ENCODE results near the gene GINS3. TPM values are rescaled to one million over a fixed set of nuclear protein-coding genes. Genes with fewer than 3 reads are reported as not detected.
"Not testable (repeated sequence)": the region's sequence is repeated elsewhere in the genome, so short reads cannot be mapped to it uniquely, and the experiment has no call there.

GINS3 gene
- total RNA-seq, 1 donor from 2014 or later = 22.2 TPM

GRCh38 chr16:58401305-58401704 is 9.0 kb downstream of the GINS3 start:
- H3K9me3 Mint-ChIP-seq; H3K4me3 Mint-ChIP-seq (ENCODE audit: low read depth); H3K27me3 Mint-ChIP-seq (ENCODE audit: low read depth); H3K4me1 Mint-ChIP-seq (ENCODE audit: low read depth); DNase-seq (ENCODE audit: low spot score); H3K27ac Mint-ChIP-seq; intact Hi-C loops (cut with micrococcal nuclease): not testable (repeated sequence)
- H3K36me3 Mint-ChIP-seq (ENCODE audit: low read depth) = peaks cover 33% of the 10 kb centered on the region

GRCh38 chr16:58402796-58403195 is 10.5 kb downstream of the GINS3 start:
- Mint-ChIP-seq H3K27me3 (ENCODE audit: low read depth) (no peaks in the 10 kb centered on the region), H3K9me3 (no peaks in the 10 kb centered on the region), H3K4me1 (ENCODE audit: low read depth) (peaks cover 2% of the 10 kb centered on the region), H3K4me3 (ENCODE audit: low read depth) (no peak overlapping the region), H3K27ac (no peak overlapping the region), H3K36me3 (ENCODE audit: low read depth) (peaks cover 33% of the 10 kb centered on the region)
- intact Hi-C loops (cut with micrococcal nuclease) = no loop called here
- no peak for DNase-seq (ENCODE audit: low spot score)

- peaks cover 2% of the 10 kb centered on the region for H3K27me3 Mint-ChIP-seq (ENCODE audit: low read depth)
- H3K36me3 Mint-ChIP-seq (ENCODE audit: low read depth) = no peaks in the 10 kb centered on the region
- no peaks in the 10 kb centered on the region for H3K9me3 Mint-ChIP-seq
- DNase-seq (ENCODE audit: low spot score) = no peak
- H3K4me1 Mint-ChIP-seq (ENCODE audit: low read depth) = no peaks in the 10 kb centered on the region
- H3K4me3 Mint-ChIP-seq (ENCODE audit: low read depth) = no peak overlapping the region
- intact Hi-C loops (cut with micrococcal nuclease) = no loop called here
- no peak overlapping the region for H3K27ac Mint-ChIP-seq
Measured at GRCh38 chr16:58409316-58409973, 17.2 kb downstream of the GINS3 start.

GRCh38 chr16:58411336-58411735 is 19.1 kb downstream of the GINS3 start:
- no peaks in the 10 kb centered on the region for H3K36me3 Mint-ChIP-seq (ENCODE audit: low read depth)
- H3K27ac Mint-ChIP-seq = no peak overlapping the region
- peaks cover 2% of the 10 kb centered on the region for H3K27me3 Mint-ChIP-seq (ENCODE audit: low read depth)
- H3K9me3 Mint-ChIP-seq = no peaks in the 10 kb centered on the region
- H3K4me1 Mint-ChIP-seq (ENCODE audit: low read depth) = no peaks in the 10 kb centered on the region
- intact Hi-C loops (cut with micrococcal nuclease) = no loop called here
- no peak overlapping the region for H3K4me3 Mint-ChIP-seq (ENCODE audit: low read depth)
- DNase-seq (ENCODE audit: low spot score) = no peak

DNA sequence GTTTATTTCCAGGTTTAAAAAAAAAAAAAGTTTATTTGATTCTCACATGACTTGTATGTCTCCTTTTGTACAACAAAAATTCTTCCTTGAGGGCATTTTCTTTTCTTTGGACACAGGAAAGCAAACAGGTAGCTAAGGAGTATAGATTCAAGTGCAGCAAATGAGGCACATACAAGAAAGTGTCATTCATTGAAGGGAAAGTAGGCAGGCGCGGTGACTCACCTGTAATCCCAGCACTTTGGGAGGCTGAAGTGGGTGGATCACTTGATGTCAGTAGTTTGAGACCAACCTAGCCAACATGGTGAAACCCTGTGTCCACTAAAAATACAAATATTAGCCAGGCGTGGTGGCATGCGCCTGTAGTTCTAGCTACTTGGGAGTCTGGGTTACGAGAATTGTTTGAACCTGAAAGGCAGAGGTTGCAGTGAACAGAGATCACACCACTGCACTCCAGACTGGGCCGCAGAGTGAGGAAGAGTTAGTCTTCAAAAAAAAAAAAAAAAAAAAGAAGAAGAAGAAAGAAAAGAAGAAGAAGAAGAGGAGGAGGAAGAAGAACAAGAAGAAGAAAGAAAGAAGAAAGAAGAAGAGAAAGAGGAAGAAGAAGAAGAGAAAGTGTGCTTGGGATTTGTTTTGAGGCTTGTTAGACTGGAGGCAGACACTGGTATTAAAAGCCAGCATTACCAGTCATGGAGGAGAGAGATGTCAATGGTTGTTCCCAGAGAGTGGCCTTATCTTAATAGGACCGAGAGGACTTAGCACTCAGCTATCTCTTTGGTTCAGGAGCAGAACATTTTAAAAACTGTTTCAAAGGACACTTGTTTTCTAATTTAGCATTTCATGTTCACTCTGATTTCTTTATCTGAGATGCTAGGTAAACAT is 19.7 kb downstream of the GINS3 start:
- H3K27ac Mint-ChIP-seq = no peak overlapping the region
- H3K27me3 Mint-ChIP-seq (ENCODE audit: low read depth) = peaks cover 2% of the 10 kb centered on the region
- H3K9me3 Mint-ChIP-seq = no peaks in the 10 kb centered on the region
- intact Hi-C loops (cut with micrococcal nuclease) = no loop called here
- H3K4me1 Mint-ChIP-seq (ENCODE audit: low read depth) = no peaks in the 10 kb centered on the region
- H3K4me3 Mint-ChIP-seq (ENCODE audit: low read depth) = no peak overlapping the region
- H3K36me3 Mint-ChIP-seq (ENCODE audit: low read depth) = no peaks in the 10 kb centered on the region
- no peak for DNase-seq (ENCODE audit: low spot score)

DNA sequence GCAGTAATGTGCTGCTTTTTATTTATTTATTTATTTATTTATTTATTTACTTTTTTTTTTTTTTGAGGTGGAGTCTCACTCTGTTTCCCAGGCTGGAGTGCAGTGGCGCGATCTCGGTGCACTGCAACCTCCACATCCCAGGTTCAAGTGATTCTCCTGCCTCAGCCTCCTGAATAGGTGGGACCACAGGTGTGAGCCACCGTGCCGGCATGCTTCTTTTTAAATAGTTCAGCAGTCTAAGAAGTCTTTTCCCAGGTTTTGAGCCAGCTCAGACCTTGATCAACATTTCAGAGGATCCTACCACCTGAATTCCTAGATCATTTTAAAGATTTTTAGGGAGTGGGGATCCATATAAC is 20.3 kb downstream of the GINS3 start:
- H3K4me3 Mint-ChIP-seq (ENCODE audit: low read depth); intact Hi-C loops (cut with micrococcal nuclease); H3K4me1 Mint-ChIP-seq (ENCODE audit: low read depth); DNase-seq (ENCODE audit: low spot score); H3K9me3 Mint-ChIP-seq; H3K27me3 Mint-ChIP-seq (ENCODE audit: low read depth); H3K36me3 Mint-ChIP-seq (ENCODE audit: low read depth); H3K27ac Mint-ChIP-seq: not testable (repeated sequence)

DNA sequence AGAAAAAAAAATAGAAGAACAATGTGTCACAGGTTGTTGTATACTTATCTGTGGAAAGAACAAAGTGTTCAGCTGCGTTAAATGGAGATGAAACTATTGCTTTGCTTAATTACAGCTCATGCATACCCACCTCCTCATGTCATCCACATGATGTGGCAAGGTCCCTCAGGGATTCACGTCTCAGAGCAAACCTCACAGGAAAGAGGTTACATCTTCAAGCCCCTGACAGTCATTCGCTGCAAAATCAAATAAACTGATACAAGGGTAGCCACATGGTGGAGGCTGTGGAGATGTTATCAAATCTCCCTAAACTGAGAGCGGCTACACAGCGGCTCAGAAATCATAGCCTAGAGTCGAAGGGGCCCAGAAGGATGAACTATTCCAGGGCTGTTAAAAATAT is 21.1 kb downstream of the GINS3 start:
- H3K4me3 Mint-ChIP-seq (ENCODE audit: low read depth) = no peak overlapping the region
- no peak overlapping the region for H3K27ac Mint-ChIP-seq
- no peaks in the 10 kb centered on the region for H3K9me3 Mint-ChIP-seq
- H3K36me3 Mint-ChIP-seq (ENCODE audit: low read depth) = no peaks in the 10 kb centered on the region
- intact Hi-C loops (cut with micrococcal nuclease) = no loop called here
- H3K4me1 Mint-ChIP-seq (ENCODE audit: low read depth) = no peaks in the 10 kb centered on the region
- no peak for DNase-seq (ENCODE audit: low spot score)
- H3K27me3 Mint-ChIP-seq (ENCODE audit: low read depth) = peaks cover 2% of the 10 kb centered on the region

DNA sequence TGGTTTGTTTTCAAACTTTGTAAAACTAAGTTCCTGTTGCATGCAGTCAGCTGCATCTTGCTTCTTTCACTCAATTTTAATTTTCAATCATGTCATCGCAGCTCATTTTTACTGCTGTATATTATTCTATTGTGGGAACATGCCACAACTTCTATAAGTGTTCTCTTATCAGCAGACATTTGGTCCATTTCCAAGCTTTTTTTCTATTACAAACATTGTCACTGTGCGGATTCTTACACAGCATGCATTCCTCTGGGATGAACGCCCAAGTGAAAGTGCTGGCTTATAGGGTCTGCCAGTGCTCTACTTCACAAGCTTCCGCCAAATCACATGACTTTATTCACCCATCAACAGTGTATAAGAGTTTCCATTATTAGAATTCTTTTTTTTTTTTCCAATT is 22.7 kb downstream of the GINS3 start:
- intact Hi-C loops (cut with micrococcal nuclease) = no loop called here
- H3K4me1 Mint-ChIP-seq (ENCODE audit: low read depth) = no peaks in the 10 kb centered on the region
- H3K27me3 Mint-ChIP-seq (ENCODE audit: low read depth) = peaks cover 2% of the 10 kb centered on the region
- no peak for DNase-seq (ENCODE audit: low spot score)
- no peaks in the 10 kb centered on the region for H3K36me3 Mint-ChIP-seq (ENCODE audit: low read depth)
- no peak overlapping the region for H3K27ac Mint-ChIP-seq
- no peaks in the 10 kb centered on the region for H3K9me3 Mint-ChIP-seq
- H3K4me3 Mint-ChIP-seq (ENCODE audit: low read depth) = no peak overlapping the region

- intact Hi-C loops (cut with micrococcal nuclease); H3K27ac Mint-ChIP-seq; H3K36me3 Mint-ChIP-seq (ENCODE audit: low read depth); H3K9me3 Mint-ChIP-seq; H3K4me1 Mint-ChIP-seq (ENCODE audit: low read depth); H3K27me3 Mint-ChIP-seq (ENCODE audit: low read depth); H3K4me3 Mint-ChIP-seq (ENCODE audit: low read depth); DNase-seq (ENCODE audit: low spot score): not testable (repeated sequence)
Measured at GRCh38 chr16:58415961-58416360, 23.7 kb downstream of the GINS3 start.

GRCh38 chr16:58417035-58417434 is 24.8 kb downstream of the GINS3 start:
- Mint-ChIP-seq H3K27me3 (ENCODE audit: low read depth) (no peaks in the 10 kb centered on the region), H3K4me3 (ENCODE audit: low read depth) (no peak overlapping the region), H3K27ac (no peak overlapping the region), H3K36me3 (ENCODE audit: low read depth) (no peaks in the 10 kb centered on the region), H3K4me1 (ENCODE audit: low read depth) (no peaks in the 10 kb centered on the region), H3K9me3 (no peaks in the 10 kb centered on the region)
- intact Hi-C loops (cut with micrococcal nuclease) = no loop called here
- no peak for DNase-seq (ENCODE audit: low spot score)

GRCh38 chr16:58417600-58417999 is 25.3 kb downstream of the GINS3 start:
- H3K27me3 Mint-ChIP-seq (ENCODE audit: low read depth) = peaks cover 1% of the 10 kb centered on the region
- DNase-seq (ENCODE audit: low spot score) = no peak
- no peaks in the 10 kb centered on the region for H3K36me3 Mint-ChIP-seq (ENCODE audit: low read depth)
- intact Hi-C loops (cut with micrococcal nuclease) = no loop called here
- no peak overlapping the region for H3K4me3 Mint-ChIP-seq (ENCODE audit: low read depth)
- H3K9me3 Mint-ChIP-seq = no peaks in the 10 kb centered on the region
- H3K27ac Mint-ChIP-seq = no peak overlapping the region
- no peaks in the 10 kb centered on the region for H3K4me1 Mint-ChIP-seq (ENCODE audit: low read depth)

DNA sequence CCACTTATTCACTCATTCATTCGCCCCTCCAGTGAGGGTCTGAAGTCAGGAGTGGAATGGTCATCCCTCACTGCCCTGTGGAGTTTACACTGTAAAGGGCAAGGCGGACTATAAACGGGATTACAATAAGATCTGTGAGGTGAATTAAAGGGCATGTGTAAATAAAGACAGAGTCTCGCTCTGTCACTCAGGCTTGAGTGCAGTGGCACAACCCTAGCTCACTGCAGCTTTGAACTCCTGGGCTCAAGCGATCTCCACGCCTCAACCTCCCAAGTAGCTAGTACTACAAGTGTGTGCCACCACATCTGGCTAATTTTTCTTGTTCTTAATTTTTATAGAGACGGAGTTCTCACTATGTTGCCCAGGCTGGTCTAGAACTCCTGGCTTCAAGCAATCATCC is 25.8 kb downstream of the GINS3 start:
- Mint-ChIP-seq H3K4me3 (ENCODE audit: low read depth) (no peak overlapping the region), H3K36me3 (ENCODE audit: low read depth) (no peaks in the 10 kb centered on the region), H3K9me3 (no peaks in the 10 kb centered on the region), H3K4me1 (ENCODE audit: low read depth) (no peaks in the 10 kb centered on the region), H3K27ac (no peak overlapping the region), H3K27me3 (ENCODE audit: low read depth) (peaks cover 6% of the 10 kb centered on the region)
- no peak for DNase-seq (ENCODE audit: low spot score)
- intact Hi-C loops (cut with micrococcal nuclease) = no loop called here

DNA sequence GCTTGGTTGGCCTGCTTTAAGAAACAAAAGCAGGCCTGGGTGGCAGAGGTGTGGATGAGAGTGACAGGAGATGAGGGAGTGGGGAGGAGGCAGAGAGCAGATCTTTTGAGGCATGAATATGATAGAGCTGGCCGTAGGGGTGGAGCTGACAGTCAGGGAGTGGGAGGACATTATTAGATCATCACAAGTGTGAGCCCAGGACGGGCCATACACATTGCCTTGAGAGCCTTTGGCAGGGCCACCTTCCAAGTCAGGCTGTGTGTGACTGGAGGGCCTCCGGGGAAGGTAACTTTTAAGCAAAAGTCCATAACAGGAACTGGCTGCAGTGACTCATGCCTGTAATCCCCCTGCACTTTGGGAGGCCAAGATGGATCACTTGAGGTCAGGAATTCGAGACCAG is 26.3 kb downstream of the GINS3 start:
- no peaks in the 10 kb centered on the region for H3K4me1 Mint-ChIP-seq (ENCODE audit: low read depth)
- no peaks in the 10 kb centered on the region for H3K36me3 Mint-ChIP-seq (ENCODE audit: low read depth)
- no peaks in the 10 kb centered on the region for H3K9me3 Mint-ChIP-seq
- intact Hi-C loops (cut with micrococcal nuclease) = no loop called here
- no peak for DNase-seq (ENCODE audit: low spot score)
- H3K27me3 Mint-ChIP-seq (ENCODE audit: low read depth) = peaks cover 7% of the 10 kb centered on the region
- no peak overlapping the region for H3K27ac Mint-ChIP-seq
- no peak overlapping the region for H3K4me3 Mint-ChIP-seq (ENCODE audit: low read depth)

Data from activated T-helper 2 cell treated with anti-CD3 and anti-CD28 coated beads, Interferon-gamma antibody, Interleukin-2, Interleukin-4, amounts not matched to agents 10 μg/mL and 5 μg/mL and 100 μg/mL, durations not matched to agents 14 hours and 24 hours and 36 hours (primary cell).